Endometrial microvascular endothelial cells (primary cell): Measurements from ENCODE around the gene PINLYP. TPM values are rescaled to one million over a fixed set of nuclear protein-coding genes. Genes with fewer than 3 reads are reported as not detected.

Experiments used
- in situ Hi-C: cut with HindIII; loops from 2 replicates; pipeline ENCODE4 v1.10.0; 2017; ENCODE audit warnings: low sequenced_read_pairs, low pct_unique_long_range_greater_than_20kb; ENCODE audit errors: inconsistent ontology term
- total RNA-seq: library from RNA; depleted of rRNA; stranded (reverse); fragments of >200 nt; gene quantifications from one replicate; pipeline ENCODE4 v1.2.3, GENCODE V29; 2015; ENCODE audit errors: inconsistent ontology term

Gene PINLYP
- total RNA-seq: 1.9 TPM

DNA sequence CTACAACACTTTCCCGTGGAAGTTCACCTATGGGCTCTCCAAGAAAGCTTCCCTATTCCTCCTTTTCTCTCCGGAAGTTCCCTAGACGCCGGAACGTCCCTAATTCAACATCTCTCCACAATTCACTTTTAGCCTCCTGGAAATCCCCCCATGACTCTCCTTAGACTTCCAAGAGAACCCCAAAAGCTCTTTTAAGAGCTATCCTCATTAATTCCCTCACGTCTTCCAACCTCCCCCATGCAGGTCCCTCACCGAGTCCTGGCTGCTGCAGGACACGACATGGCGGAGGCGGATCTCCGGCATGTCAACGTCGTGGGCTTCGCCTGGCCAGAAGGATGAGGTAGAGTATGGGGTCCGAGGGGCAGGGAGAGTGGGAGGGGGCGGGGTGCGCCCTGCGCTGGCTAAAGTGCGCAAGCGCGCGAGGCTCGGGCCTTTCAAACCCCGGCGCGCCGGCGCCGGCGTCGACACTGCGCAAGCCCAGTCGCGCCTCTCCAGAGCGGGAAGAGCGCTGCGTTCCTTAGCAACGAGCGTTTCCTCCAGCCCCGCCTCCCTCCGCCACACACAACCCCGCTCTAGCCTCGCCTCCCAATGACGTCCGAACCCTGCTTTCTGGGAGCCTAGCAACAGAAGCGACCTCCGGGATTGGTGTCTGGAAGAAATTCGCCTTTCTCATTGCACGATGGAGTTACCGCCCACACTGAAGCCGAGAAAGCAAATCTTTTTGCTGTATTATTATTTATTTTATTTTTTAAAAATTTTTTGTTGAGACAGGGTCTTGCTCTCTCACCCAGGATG lies at the start of gene PINLYP, which contains the start of gene XRCC1:
PINLYP (plus strand) TSS at position 646 of the 795 bp plus-strand sequence. CDS start 1,391 bp downstream, outside the sequence.
XRCC1 (minus strand) TSS at position 372 of the 795 bp plus-strand sequence; CDS start at position 303, 69 bp downstream.
- in situ Hi-C loops: no loop called here

DNA sequence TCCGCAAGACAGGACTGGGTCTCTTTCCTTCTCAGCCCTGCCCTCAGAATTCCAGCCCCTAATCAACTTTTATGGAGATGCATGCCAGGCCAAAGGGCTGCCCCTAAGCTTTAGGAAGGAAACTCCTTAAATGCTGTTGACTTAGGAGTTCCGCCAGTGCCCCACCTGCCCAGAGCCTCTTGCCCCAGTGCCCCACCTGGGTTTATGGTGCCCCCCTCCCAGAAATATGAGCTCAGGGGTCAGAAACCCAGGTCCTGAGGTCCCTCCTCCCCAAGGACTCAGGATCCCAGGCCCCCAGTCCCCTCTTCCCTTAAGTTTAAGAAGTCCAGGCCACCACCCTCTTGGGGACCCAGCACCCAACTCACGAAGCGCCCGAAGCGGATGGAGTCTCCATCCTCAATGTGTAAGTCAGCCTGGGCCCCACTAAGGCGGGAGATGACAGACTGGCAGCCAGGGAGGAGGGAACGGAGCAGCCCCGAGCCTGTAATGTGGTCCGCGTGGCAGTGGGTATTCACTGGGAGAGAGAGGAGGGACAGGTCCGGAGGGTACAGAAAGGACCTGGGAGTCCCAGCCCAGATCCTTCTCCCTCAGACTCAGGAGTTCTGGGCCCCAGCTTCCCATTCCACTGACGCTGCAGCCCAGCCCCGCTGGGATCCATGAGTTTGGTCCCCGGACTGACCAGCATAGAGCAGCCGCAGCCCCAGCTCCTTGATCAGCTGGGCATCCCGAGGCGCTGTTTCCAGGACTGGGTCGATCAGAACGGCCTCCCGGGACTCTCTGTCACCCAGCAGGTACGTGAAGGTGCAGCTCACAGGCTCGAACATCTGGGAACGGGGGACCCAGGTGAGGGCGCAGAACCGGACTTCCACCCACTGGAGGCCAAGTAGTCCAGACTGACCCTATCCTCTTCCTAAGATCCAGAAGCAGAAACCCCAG lies 49.5 kb upstream of the PINLYP start:
- in situ Hi-C loops: no loop called here

GRCh38 chr19:43526884-43527859 lies 48.4 kb upstream of the PINLYP start, which contains the start of gene ETHE1:
ETHE1 (minus strand) TSS chr19:43527201; CDS start chr19:43527177, 24 bp downstream.
- in situ Hi-C loops: no loop called here

GRCh38 chr19:43527860-43528622 lies 47.6 kb upstream of the PINLYP start:
- in situ Hi-C loops: no loop called here

GRCh38 chr19:43532571-43532961 lies 43.0 kb upstream of the PINLYP start:
- in situ Hi-C loops: no loop called here

DNA sequence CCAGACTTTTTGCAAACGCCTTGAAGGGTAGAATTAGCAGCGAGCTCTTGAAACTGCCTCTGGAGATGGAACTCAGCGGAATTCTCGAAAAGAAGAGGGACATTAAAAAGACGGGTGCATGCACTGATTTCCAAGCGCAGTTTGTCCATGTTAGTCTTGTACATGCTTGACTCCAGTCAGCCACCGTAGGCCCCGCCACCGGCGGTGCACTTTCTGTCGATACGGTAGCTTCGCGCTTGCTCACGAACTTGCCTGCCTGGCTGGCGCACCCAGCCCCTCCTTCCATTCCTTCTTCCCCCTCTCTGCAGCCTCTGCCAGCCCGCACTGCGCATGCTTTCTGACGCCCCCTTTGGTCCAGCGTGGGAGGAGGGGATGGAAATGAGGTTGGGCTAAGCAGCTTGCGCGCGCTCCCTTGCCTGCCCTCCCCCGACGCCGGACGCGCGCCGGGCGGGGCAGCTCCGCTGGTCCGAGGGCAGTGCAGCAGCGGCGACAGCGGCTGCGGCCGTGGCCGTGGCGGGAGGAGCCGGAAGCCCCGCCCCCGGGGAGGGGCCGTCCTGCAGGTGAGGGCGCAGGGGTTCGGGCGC lies 42.5 kb upstream of the PINLYP start, which contains the start of gene ZNF575:
ZNF575 (plus strand) TSS at position 227 of the 584 bp plus-strand sequence. CDS start 1,235 bp downstream, outside the sequence.
- in situ Hi-C loops: no loop called here

GRCh38 chr19:43533546-43534304 lies 41.9 kb upstream of the PINLYP start:
- in situ Hi-C loops: no loop called here

- in situ Hi-C loops: no loop called here
These were observed 41.2 kb upstream of the PINLYP start for GRCh38 chr19:43534305-43534815.

DNA sequence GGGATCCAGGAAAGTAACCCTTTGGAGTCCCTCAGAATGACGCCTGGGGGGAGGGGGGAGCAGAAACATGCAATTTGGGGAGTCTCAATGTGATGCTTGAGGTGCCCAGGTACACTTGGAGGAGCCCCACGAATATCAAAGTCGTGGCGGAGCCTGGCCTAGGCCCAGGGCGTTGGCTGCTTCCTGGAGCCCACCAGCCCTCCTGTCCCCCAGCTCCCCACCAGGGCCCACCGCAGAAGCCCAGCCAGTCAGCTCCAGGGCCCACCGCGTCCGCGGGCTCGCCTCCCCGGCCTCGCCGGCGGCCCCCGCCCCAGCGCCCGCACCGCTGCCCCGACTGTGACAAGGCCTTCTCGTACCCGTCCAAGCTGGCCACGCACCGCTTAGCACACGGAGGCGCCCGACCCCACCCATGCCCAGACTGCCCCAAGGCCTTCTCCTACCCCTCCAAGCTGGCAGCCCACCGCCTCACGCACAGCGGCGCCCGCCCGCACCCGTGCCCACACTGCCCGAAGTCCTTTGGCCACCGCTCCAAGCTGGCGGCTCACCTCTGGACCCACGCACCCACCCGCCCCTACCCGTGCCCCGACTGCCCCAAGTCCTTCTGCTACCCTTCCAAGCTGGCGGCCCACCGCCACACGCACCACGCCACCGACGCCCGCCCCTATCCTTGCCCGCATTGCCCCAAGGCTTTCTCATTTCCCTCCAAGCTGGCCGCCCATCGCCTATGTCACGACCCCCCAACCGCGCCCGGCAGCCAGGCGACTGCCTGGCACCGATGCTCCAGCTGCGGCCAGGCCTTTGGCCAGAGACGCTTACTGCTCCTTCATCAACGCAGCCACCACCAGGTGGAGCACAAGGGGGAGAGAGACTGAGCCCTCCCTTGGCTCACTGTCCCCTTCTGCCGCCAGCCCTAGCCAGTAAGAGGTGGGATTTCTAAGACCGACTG lies 40.5 kb upstream of the PINLYP start:
- in situ Hi-C loops: no loop called here

DNA sequence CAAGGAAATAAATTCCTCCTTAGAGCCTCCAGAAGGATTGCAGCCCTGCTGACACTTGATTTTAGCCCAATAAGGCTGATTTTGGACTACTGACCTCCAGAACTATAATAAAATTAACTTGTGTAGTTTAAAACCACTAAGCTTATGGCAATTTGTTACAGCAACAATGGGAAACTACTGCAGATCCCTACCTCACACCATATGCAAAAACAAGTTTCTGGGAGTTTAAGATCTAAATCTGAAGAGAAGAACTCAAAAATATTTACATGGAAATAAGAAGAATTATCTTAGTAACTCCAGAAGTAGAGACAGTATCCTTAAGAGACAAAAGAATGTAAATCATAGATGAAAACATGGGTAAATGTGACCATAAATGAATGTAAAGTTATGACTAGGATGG lies 36.7 kb upstream of the PINLYP start:
- in situ Hi-C loops: no loop called here

- in situ Hi-C loops: no loop called here
These were observed 35.2 kb upstream of the PINLYP start for GRCh38 chr19:43540381-43540780.

DNA sequence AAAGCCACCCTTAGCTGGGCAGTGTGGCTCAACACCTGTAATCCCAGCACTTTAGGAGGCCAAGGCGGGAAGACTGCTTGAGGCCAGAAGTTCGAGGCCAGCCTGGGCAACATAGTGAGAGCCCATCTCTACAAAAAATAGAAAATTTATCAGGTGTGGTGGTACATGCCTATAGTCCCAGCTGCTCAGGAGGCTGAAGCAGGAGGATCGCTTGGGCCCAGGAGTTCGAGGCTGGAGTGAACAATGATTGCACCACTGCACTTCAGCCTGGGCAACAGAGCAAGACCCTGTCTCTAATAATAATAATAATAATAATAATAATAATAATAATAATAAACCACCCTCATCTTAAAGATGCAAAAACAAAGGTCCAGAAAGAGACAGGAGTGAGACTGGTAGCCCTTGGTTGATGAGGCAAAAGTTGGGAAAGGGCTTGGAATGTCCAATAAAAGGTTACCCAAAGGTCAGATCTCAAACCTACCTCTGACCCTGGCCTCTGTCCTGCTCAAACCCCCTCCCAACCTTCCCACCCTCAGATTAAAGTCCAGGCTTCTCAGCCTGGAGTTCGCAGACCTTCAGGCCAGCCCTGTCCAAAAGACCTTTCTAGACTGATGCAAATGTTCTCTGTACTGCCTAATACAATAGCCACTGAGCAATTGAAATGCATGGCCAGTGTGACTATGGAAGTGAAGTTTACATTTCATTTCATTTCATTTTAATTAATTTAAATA lies 33.5 kb upstream of the PINLYP start:
- in situ Hi-C loops: no loop called here

DNA sequence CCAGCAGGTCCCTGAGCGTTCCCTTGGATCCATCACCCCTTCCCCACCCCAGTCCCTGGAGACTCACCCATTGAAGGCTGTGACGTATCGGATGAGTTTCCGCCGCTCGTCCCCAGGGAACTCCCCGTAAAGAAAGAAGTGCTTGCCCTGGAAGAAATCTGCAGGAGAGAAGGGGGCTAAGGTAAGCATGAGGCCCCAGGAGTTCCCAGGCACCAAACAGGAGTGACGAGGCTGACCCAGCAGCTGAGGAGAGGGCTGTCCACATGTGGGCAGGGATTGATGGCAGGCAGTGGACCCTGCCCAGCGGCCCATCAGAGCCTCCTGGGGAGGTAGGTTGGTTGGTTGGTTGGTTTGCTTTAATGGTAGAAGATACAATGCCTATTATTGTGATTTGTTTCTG lies 31.5 kb upstream of the PINLYP start:
- in situ Hi-C loops: no loop called here

DNA sequence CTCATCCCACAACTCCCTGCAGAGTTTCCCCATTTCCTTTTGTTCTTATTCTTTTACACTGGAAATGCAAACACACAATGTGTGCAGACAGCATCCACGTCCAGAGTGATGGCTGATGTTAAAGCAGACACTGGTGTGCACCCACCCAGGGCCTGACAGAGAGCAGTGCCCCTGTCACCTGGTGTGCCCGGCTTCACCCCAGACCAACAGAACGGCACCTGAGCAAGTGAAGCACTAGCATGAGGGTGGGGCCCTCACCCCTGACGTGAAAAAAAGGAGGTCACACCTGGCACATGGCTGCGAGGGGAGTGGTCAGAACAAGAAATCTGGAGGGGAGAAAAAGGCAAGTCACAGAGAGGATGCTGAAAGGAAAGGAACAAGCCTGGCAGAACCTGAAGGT lies 30.3 kb upstream of the PINLYP start:
- in situ Hi-C loops: no loop called here

DNA sequence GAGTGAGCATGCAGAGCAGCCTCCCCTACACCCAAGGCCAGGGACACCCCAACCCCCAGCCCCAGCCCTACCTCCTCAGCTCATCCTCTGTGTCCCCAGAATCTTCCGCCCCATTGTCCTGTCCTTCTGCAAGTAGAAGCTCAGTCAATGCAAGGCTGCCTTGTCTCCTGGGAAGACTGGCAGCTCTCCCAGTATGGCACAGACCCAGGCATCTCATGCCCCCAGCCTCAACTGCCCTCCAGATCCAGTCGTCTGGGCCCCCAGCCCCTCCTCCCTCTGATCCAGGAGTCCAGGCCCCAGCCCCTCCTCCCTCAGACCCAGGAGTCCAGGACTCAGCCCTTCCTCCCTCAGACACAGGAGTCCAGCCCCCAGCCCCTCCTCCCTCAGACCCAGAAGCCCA lies 29.6 kb upstream of the PINLYP start:
- in situ Hi-C loops: no loop called here
